Prostate gland (tissue), 2 donors: Measurements from ENCODE around the gene DENR. TPM values are rescaled to one million over a fixed set of nuclear protein-coding genes. Genes with fewer than 3 reads are reported as not detected.
"Not testable (repeated sequence)": the region's sequence is repeated elsewhere in the genome, so short reads cannot be mapped to it uniquely, and the experiment has no call there.

Source experiments
- DNase-seq: peaks from one replicate; pipeline ENCODE4 v3.0.0-alpha.2; 2019; ENCODE audit warnings: low spot score
- H3K27ac ChIP-seq, 2 donors: fragments of 200-600 bp; sonication (generic); 2 replicates each; pipeline ENCODE4 v1.5.1; 2017 to 2019
- H3K27me3 ChIP-seq: fragments of 200-600 bp; sonication (generic); replicated peaks from 2 replicates; pipeline ENCODE4 v1.5.1; 2019; ENCODE audit not compliant: insufficient read depth
- H3K36me3 ChIP-seq, 2 donors: fragments of 200-600 bp; sonication (generic); 1 replicate in 1 of 2; 2 replicates in 1 of 2; pipeline versions ENCODE4 v1.5.1 to v1.8.1; 2017 to 2019
- H3K4me1 ChIP-seq: fragments of 200-600 bp; sonication (generic); replicated peaks from 2 replicates; pipeline ENCODE4 v1.5.1; 2019
- H3K4me3 ChIP-seq, 2 donors: fragments of 200-600 bp; sonication (generic); 2 replicates each; pipeline ENCODE4 v1.5.1; 2017 to 2019
- H3K9me3 ChIP-seq: fragments of 200-600 bp; sonication (generic); 2 replicates; pipeline ENCODE4 v1.5.1; 2017
- POLR2A ChIP-seq: fragments of 450-650 bp; IDR thresholded peaks from one replicate; pipeline ENCODE4 v1.6.1; 2016; ENCODE audit warnings: antibody characterized with exemption, mild to moderate bottlenecking
- POLR2AphosphoS5 ChIP-seq: sonication (generic); formaldehyde crosslinking; IDR thresholded peaks from one replicate; pipeline ENCODE4 v1.6.1; 2017; ENCODE audit warnings: antibody characterized with exemption
- WGBS: methylation state at CpG from one replicate; pipeline ENCODE4 v1.1.5; 2018; 5-methylcytosine and 5-hydroxymethylcytosine counted together
- intact Hi-C: fragments of 100-400 bp; cut with DNase I; formaldehyde crosslinking; loops from one replicate; pipeline ENCODE4 v1.14.2; 2022
- total RNA-seq, 2 donors: library from RNA; depleted of rRNA; stranded (reverse); fragments of >200 nt; gene quantifications; one replicate each; pipeline ENCODE4 v1.1.0, GENCODE V29; 2016
- TF ChIP-seq, protein P1 (sequence below), 4 experiments: fragments of 200-600 bp in 2 of 4; fragments of 450-650 bp in 2 of 4; sonication (generic) in 2 of 4; IDR thresholded peaks; 1 replicate in 3 of 4; 2 replicates in 1 of 4; pipeline ENCODE4 v1.5.1; 2016 to 2019; ENCODE audit warnings: antibody characterized with exemption in 4 of 4, mild to moderate bottlenecking in 2 of 4, moderate library complexity in 2 of 4

Gene DENR, protein sequence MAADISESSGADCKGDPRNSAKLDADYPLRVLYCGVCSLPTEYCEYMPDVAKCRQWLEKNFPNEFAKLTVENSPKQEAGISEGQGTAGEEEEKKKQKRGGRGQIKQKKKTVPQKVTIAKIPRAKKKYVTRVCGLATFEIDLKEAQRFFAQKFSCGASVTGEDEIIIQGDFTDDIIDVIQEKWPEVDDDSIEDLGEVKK
- 10 to 100 TPM; 20.4 to 32.8 TPM for total RNA-seq

DNA sequence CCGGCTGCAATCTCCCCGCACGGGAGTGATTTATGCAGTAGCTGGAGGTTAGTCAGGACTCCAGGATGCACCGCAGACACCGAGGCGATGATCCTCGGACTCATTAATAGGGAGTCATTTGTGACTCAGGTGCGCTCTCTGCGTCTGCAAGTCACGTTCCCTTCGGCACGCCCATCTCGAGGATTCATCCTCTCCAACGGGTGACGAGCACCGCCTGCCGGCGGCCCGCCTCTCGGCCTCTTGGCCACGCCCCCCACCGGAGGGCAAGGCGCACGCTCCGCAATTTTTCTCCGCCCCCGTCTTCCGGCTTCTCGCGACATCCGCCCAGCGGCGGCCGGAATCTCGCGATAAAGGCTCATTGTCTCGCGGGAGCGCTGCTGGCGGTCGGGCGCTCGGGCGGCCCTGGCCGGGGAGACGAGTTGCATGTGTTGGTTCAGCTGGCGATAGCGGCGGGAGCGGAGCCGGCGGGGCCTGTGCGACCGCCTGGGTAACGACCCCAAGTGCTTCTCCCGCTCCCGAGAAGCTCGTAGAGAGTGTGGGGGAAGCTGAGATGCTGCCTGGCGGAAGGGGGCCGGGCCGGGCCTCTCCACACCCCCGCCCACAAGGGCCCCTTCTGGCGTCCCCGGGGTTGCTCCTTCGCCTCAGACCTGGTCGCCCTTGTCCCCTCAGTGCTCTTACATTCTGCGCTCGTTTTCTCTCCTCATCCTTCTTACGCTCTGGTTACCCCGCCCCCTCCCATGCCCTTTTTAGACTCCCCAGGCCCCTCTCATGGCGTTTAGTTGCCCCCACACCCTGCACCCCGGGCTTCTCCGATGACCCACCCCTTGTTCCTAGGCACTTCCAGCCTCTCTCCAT is at the start of gene DENR:
Gene DENR (plus strand): TSS at position 361 of the 855 bp plus-strand sequence. CDS start 878 bp downstream, outside the sequence.
- H3K27ac ChIP-seq, result peak within 1 kb of the TSS; percentile 79 to 85
- TF ChIP-seq, protein P1, sequence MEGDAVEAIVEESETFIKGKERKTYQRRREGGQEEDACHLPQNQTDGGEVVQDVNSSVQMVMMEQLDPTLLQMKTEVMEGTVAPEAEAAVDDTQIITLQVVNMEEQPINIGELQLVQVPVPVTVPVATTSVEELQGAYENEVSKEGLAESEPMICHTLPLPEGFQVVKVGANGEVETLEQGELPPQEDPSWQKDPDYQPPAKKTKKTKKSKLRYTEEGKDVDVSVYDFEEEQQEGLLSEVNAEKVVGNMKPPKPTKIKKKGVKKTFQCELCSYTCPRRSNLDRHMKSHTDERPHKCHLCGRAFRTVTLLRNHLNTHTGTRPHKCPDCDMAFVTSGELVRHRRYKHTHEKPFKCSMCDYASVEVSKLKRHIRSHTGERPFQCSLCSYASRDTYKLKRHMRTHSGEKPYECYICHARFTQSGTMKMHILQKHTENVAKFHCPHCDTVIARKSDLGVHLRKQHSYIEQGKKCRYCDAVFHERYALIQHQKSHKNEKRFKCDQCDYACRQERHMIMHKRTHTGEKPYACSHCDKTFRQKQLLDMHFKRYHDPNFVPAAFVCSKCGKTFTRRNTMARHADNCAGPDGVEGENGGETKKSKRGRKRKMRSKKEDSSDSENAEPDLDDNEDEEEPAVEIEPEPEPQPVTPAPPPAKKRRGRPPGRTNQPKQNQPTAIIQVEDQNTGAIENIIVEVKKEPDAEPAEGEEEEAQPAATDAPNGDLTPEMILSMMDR (IDR thresholded peaks at IDR 0.05), result peak; percentile 95 to 100 (median 98)
- TF ChIP-seq POLR2AphosphoS5, result peak; percentile 99
- peak; percentile 71 for TF ChIP-seq POLR2A
- peak within 1 kb of the TSS; percentile 75 to 78 for H3K4me3 ChIP-seq
- peak; percentile 98 for DNase-seq
- no peaks in the 10 kb centered on the region for H3K27me3 ChIP-seq
- H3K9me3 ChIP-seq, result no peaks in the 10 kb centered on the region
- under 1% methylated on average over 69 of the region's 73 CpGs for WGBS
- peaks cover 4% of the 10 kb centered on the region for H3K4me1 ChIP-seq
- H3K36me3 ChIP-seq, result no peaks in the 10 kb centered on the region
- intact Hi-C loops, result loop anchor here (1.0 to 5.0 kb wide), 2 partner anchors 115 to 228 kb away; no protein-coding TSS in a partner anchor

GRCh38 chr12:122702890-122703611 is 49.6 kb upstream of the DENR start, which contains the start of gene HCAR2:
Gene HCAR2, minus strand, starts transcription at chr12:122703357. Its CDS starts 74 bp downstream, at chr12:122703283.
- H3K27ac ChIP-seq, intact Hi-C loops, H3K9me3 ChIP-seq, H3K4me3 ChIP-seq, H3K36me3 ChIP-seq, H3K4me1 ChIP-seq, H3K27me3 ChIP-seq: not testable (repeated sequence)
- TF ChIP-seq POLR2A (peak; percentile 35), POLR2AphosphoS5 (peak; percentile 13)
- WGBS, result 70% methylated on average over 22 of the region's 22 CpGs
- DNase-seq, result peak; percentile 28

DNA sequence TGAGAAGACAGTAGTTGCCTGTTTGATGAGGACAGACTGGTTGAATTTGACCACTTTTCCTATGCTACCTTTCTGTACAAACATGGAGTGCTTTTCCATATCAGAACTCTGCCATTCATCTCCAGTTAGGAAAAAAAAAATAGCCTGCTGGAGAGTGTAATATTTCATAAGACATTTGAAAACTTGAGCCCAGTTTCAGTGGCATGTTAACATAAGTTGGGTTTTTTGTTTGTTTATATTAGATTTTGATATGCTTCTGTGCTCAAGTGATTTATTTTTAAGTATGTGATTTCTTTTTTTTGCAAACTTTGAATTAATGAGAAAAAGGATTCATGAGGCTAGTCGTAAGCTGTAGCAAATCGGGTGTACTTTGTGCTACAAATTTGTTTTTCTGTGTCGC is 48.8 kb upstream of the DENR start:
- H3K4me1 ChIP-seq, H3K27me3 ChIP-seq, H3K9me3 ChIP-seq, H3K27ac ChIP-seq, intact Hi-C loops, DNase-seq, H3K36me3 ChIP-seq, H3K4me3 ChIP-seq: not testable (repeated sequence)
- WGBS, result 85% methylated on average over 3 of the region's 3 CpGs

DNA sequence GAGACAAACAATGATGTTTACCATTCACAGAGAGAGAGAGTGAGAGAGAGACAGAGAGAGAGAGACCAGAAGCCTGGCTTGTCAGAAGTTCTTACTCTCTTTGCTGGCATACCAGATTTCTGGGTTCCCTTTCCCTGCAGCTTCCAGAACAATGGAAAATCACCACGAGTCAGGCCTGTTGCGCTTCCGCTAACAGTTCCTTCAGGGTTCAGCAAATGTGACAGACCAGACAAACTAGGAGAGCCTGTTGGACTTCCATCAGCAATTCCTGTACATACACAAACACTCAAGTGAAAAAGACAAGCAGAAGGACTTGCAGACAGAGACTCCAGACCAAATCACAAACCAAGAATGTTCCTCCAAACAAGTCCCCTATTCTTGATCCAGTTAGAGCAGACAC is 43.3 kb upstream of the DENR start:
- H3K36me3 ChIP-seq, H3K27me3 ChIP-seq, H3K9me3 ChIP-seq, H3K4me1 ChIP-seq, DNase-seq, H3K4me3 ChIP-seq, intact Hi-C loops: not testable (repeated sequence)
- WGBS, result no CpG with 5 or more reads among the region's 3 CpGs
- H3K27ac ChIP-seq, result peak overlapping the region; percentile 53 to 73

DNA sequence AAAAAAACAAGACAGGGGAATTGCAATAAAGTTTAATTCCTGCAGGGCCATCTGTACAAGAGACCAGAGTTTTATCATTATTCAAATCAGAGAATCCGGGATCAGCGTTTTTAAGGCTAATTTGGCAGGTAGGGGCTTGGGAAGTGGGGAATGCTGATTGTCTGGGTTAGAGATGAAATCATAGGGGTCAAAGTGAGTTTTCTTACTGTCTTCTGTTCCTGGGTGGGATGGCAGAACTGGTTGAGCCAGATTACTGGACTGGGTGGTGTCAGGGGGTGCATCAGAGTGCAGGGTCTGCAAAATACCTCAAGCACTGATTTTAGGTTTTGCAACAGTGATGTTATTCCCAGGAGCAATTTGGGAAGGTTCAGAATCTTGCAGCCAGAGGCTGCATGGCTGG is 42.3 kb upstream of the DENR start:
- H3K4me3 ChIP-seq, H3K27ac ChIP-seq, intact Hi-C loops, H3K36me3 ChIP-seq, H3K27me3 ChIP-seq, H3K4me1 ChIP-seq, H3K9me3 ChIP-seq, DNase-seq: not testable (repeated sequence)
- 30% methylated on average over 2 of the region's 2 CpGs for WGBS

DNA sequence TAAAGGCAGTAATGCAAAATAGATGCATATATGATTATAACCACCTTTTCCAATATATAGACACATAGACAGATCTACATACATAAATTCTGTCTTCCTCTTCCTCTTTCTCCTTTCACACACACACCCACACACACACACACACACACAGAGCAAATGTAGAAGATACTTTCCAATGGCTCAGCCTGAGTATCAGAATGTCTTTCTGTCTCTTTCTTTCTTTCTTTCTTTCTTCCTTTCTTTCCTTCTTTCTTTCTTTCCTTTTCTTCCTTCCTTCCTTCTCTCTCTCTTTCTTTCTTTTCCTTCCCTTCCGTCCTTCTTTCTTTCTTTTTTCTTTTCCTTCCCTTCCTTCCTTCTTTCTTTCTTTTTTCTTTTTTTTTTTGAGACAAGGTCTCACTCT is 41.4 kb upstream of the DENR start:
- WGBS, result 82% methylated on average over 1 of the region's 1 CpG
- not testable (repeated sequence) for DNase-seq

GRCh38 chr12:122713491-122714188 is 39.0 kb upstream of the DENR start:
- H3K27me3 ChIP-seq, H3K4me1 ChIP-seq, DNase-seq, H3K36me3 ChIP-seq, H3K4me3 ChIP-seq, intact Hi-C loops, H3K9me3 ChIP-seq: not testable (repeated sequence)
- 25% methylated on average over 4 of the region's 10 CpGs for WGBS
- H3K27ac ChIP-seq, result peak overlapping the region in 1 of 2 donors; percentile 36

More for the DNA sequence above, 41.4 kb upstream of the DENR start:
- H3K27ac ChIP-seq, H3K9me3 ChIP-seq, H3K27me3 ChIP-seq, H3K36me3 ChIP-seq, H3K4me1 ChIP-seq, intact Hi-C loops, H3K4me3 ChIP-seq: not testable (repeated sequence)

- DNase-seq, H3K27me3 ChIP-seq: not testable (repeated sequence)
- WGBS, result 78% methylated on average over 6 of the region's 6 CpGs
Observed at GRCh38 chr12:122715211-122715610, 37.4 kb upstream of the DENR start.

DNA sequence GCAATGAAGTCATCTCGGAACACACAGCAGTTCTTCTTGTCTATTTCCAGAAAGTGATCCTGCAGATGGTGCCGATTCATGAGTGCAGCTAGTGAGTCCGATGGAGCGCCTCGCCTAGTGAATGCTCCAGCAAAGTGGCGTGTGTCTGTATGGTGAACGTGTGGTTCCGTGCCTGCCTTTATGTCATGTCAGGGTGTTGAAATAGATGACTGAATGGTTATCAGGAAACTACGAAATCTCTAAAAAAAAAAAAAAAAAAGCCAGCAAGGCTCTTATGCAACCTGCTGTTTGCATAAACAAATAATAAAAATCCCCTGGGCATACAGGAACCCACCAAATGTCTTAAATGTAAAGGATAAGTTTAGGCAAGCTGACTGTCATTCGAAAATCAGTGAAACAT is 36.0 kb upstream of the DENR start, which contains the start of gene HCAR3:
Gene HCAR3 (minus strand): TSS at position 154 of the 400 bp plus-strand sequence. CDS start 74 bp downstream, at position 80.
- H3K27ac ChIP-seq, H3K4me1 ChIP-seq, H3K36me3 ChIP-seq, H3K9me3 ChIP-seq, H3K4me3 ChIP-seq, H3K27me3 ChIP-seq, intact Hi-C loops, DNase-seq: not testable (repeated sequence)
- 68% methylated on average over 10 of the region's 10 CpGs for WGBS

More at GRCh38 chr12:122715211-122715610, 37.4 kb upstream of the DENR start:
- H3K9me3 ChIP-seq, H3K4me3 ChIP-seq, H3K36me3 ChIP-seq, intact Hi-C loops, H3K4me1 ChIP-seq, H3K27ac ChIP-seq: not testable (repeated sequence)
